ENCODE data around the gene PCNX2. TPM values are rescaled to one million over a fixed set of nuclear protein-coding genes. Genes with fewer than 3 reads are reported as not detected.

PCNX2 gene
- total RNA-seq, 1 donor, result 56.8 TPM

DNA sequence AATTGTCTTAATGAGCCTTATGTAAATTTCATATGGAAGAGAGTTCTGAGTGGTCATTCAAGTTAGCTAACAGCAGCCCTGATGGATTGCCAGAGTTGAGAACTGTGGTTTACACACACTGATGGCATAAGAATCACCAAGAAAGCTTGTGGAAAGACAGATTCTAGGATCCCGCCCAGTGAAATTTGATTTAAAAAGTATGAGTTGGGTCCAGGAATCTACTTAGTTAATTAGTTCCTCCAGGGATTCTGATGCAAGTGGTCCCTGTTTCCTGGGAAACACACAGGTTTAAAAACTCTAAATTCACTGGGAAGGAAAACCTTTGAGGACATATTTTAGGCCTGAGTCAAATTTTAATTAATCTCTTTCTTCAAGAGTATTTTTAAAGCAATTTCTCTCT lies 200.8 kb downstream of the PCNX2 start:
- no peak overlapping the region for H2AFZ ChIP-seq (ENCODE audit: low read length)
- DNase-seq (ENCODE audit: insufficient read length, low spot score, missing footprints), result no peak
- no peaks in the 10 kb centered on the region for H4K20me1 ChIP-seq (ENCODE audit: insufficient read depth, low read length)
- no peaks in the 10 kb centered on the region for H3K27me3 ChIP-seq (ENCODE audit: insufficient read depth, low read length)
- H3K27ac ChIP-seq (ENCODE audit: low read depth, low read length), result no peak overlapping the region
- H3K79me2 ChIP-seq (ENCODE audit: insufficient read depth, low read length), result no peaks in the 10 kb centered on the region
- TF ChIP-seq CTCF (IDR thresholded peaks at IDR 0.05; ENCODE audit: extremely low read depth, low read depth, low read length), result no peak
- no peak overlapping the region for H3K4me2 ChIP-seq (ENCODE audit: insufficient read depth, low read length)
- H3K36me3 ChIP-seq (ENCODE audit: insufficient read depth, low read length), result no peaks in the 10 kb centered on the region
- no peaks in the 10 kb centered on the region for H3K9me3 ChIP-seq (ENCODE audit: low read depth, low read length)
- H3K4me1 ChIP-seq (ENCODE audit: insufficient read depth, low read length), result no peaks in the 10 kb centered on the region
- no peak overlapping the region for H3K4me3 ChIP-seq (ENCODE audit: insufficient read depth, low read length)

- Histone ChIP-seq H3K4me1 (ENCODE audit: insufficient read depth, low read length) (no peaks in the 10 kb centered on the region), H4K20me1 (ENCODE audit: insufficient read depth, low read length) (no peaks in the 10 kb centered on the region), H3K4me3 (ENCODE audit: insufficient read depth, low read length) (no peak overlapping the region), H2AFZ (ENCODE audit: low read length) (no peak overlapping the region), H3K27ac (ENCODE audit: low read depth, low read length) (no peak overlapping the region), H3K79me2 (ENCODE audit: insufficient read depth, low read length) (no peaks in the 10 kb centered on the region), H3K36me3 (ENCODE audit: insufficient read depth, low read length) (no peaks in the 10 kb centered on the region), H3K4me2 (ENCODE audit: insufficient read depth, low read length) (no peak overlapping the region), H3K9me3 (ENCODE audit: low read depth, low read length) (no peaks in the 10 kb centered on the region), H3K27me3 (ENCODE audit: insufficient read depth, low read length) (no peaks in the 10 kb centered on the region)
- DNase-seq (ENCODE audit: insufficient read length, low spot score, missing footprints), result no peak
- TF ChIP-seq CTCF (IDR thresholded peaks at IDR 0.05; ENCODE audit: extremely low read depth, low read depth, low read length), result no peak
Measured at GRCh38 chr1:233094269-233094668, 201.3 kb downstream of the PCNX2 start.

DNA sequence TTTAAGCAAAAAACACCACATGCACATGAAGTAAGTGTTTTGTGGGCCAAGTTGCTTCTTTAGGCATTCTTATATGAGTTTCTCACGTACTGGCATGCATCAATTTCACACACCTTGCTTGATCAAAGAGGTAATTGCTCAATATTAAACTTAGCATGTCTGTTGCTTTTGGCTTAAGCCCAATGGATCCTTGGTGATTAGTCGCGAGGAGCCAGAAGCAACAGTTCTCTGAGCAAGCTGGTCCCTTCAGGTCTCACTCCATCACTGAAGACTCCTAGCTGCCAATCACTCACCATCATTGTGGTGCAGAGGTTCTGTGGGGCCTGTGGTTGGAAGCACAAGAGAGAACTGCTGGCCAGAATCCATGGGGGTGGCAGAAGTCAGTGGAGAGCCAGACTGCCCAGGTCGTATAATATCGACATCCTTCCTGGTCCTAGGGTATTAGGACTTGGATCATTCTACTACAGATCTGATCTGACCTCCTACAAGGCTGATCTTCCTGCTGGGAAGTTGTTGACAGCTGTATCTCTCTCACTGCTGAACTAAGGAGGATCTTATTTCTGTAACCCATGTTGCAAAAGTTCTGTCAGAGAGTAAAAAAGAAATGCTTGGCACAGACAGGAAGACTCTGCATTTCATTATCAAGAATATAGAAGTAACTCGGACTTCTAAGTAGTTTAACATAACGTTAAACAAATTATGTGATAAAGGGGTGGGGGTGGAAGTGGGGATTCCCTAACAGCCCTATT lies 204.6 kb downstream of the PCNX2 start:
- no peak for TF ChIP-seq CTCF (IDR thresholded peaks at IDR 0.05; ENCODE audit: extremely low read depth, low read depth, low read length)
- no peaks in the 10 kb centered on the region for H4K20me1 ChIP-seq (ENCODE audit: insufficient read depth, low read length)
- no peaks in the 10 kb centered on the region for H3K9me3 ChIP-seq (ENCODE audit: low read depth, low read length)
- H3K4me3 ChIP-seq (ENCODE audit: insufficient read depth, low read length), result no peak overlapping the region
- H3K27me3 ChIP-seq (ENCODE audit: insufficient read depth, low read length), result no peaks in the 10 kb centered on the region
- DNase-seq (ENCODE audit: insufficient read length, low spot score, missing footprints), result no peak
- no peaks in the 10 kb centered on the region for H3K36me3 ChIP-seq (ENCODE audit: insufficient read depth, low read length)
- H2AFZ ChIP-seq (ENCODE audit: low read length), result no peak overlapping the region
- H3K79me2 ChIP-seq (ENCODE audit: insufficient read depth, low read length), result no peaks in the 10 kb centered on the region
- H3K4me2 ChIP-seq (ENCODE audit: insufficient read depth, low read length), result no peak overlapping the region
- H3K4me1 ChIP-seq (ENCODE audit: insufficient read depth, low read length), result no peaks in the 10 kb centered on the region
- H3K27ac ChIP-seq (ENCODE audit: low read depth, low read length), result no peak overlapping the region

GRCh38 chr1:233089251-233089650 lies 206.3 kb downstream of the PCNX2 start:
- no peaks in the 10 kb centered on the region for H3K4me1 ChIP-seq (ENCODE audit: insufficient read depth, low read length)
- no peaks in the 10 kb centered on the region for H4K20me1 ChIP-seq (ENCODE audit: insufficient read depth, low read length)
- H3K27me3 ChIP-seq (ENCODE audit: insufficient read depth, low read length), result no peaks in the 10 kb centered on the region
- H3K4me2 ChIP-seq (ENCODE audit: insufficient read depth, low read length), result no peak overlapping the region
- no peaks in the 10 kb centered on the region for H3K79me2 ChIP-seq (ENCODE audit: insufficient read depth, low read length)
- H3K4me3 ChIP-seq (ENCODE audit: insufficient read depth, low read length), result no peak overlapping the region
- H3K9me3 ChIP-seq (ENCODE audit: low read depth, low read length), result no peaks in the 10 kb centered on the region
- no peak overlapping the region for H2AFZ ChIP-seq (ENCODE audit: low read length)
- no peaks in the 10 kb centered on the region for H3K36me3 ChIP-seq (ENCODE audit: insufficient read depth, low read length)
- DNase-seq (ENCODE audit: insufficient read length, low spot score, missing footprints), result no peak
- H3K27ac ChIP-seq (ENCODE audit: low read depth, low read length), result no peak overlapping the region
- no peak for TF ChIP-seq CTCF (IDR thresholded peaks at IDR 0.05; ENCODE audit: extremely low read depth, low read depth, low read length)
